Keratinocyte (primary cell): ENCODE measurements around the gene DPYD. TPM values are rescaled to one million over a fixed set of nuclear protein-coding genes. Genes with fewer than 3 reads are reported as not detected.

Experiments used
- DNase-seq: peaks from one replicate; pipeline ENCODE4 v3.0.0-alpha.2; 2011; ENCODE audit warnings: low read depth, missing footprints, low spot score
- FAIRE-seq: peaks from 2 replicates; lab custom pipeline; 2011; peaks lifted over from hg19 to GRCh38; lab: Jason Lieb, UNC
- H2AFZ ChIP-seq: 2 replicates; pipeline ENCODE4 v1.6.0; 2012; ENCODE audit warnings: low read length, control low read depth, inconsistent platforms; ENCODE audit not compliant: control insufficient read depth
- H3K27ac ChIP-seq: 2 replicates; pipeline ENCODE4 v1.5.1; 2011; ENCODE audit warnings: low read length; ENCODE audit not compliant: control insufficient read depth, insufficient read depth
- H3K27me3 ChIP-seq: 3 replicates; pipeline ENCODE4 v1.6.0; 2011; ENCODE audit warnings: low read length; ENCODE audit not compliant: control insufficient read depth, insufficient read depth; ENCODE audit errors: extremely low read depth
- H3K36me3 ChIP-seq, 2 experiments: 2 replicates in 1 of 2; 3 replicates in 1 of 2; pipeline ENCODE4 v1.5.1; 2011; ENCODE audit warnings: low read length in 2 of 2, mild to moderate bottlenecking in 1 of 2; ENCODE audit not compliant: control insufficient read depth in 2 of 2, insufficient read depth in 2 of 2; ENCODE audit errors: extremely low read depth in 1 of 2
- H3K4me1 ChIP-seq: 3 replicates; pipeline ENCODE4 v1.5.1; 2011; ENCODE audit warnings: low read length; ENCODE audit not compliant: control insufficient read depth, insufficient read depth; ENCODE audit errors: extremely low read depth
- H3K4me2 ChIP-seq: 3 replicates; pipeline ENCODE4 v1.6.0; 2011; ENCODE audit warnings: low read depth, low read length; ENCODE audit not compliant: control insufficient read depth, insufficient read depth; ENCODE audit errors: extremely low read depth
- H3K4me3 ChIP-seq, 3 experiments: fragments of 200-600 bp in 1 of 3; sonication (generic) in 1 of 3; 2 replicates in 2 of 3; 3 replicates in 1 of 3; pipeline ENCODE4 v1.5.1; 2011 to 2016; ENCODE audit warnings: low read length in 3 of 3, mild to moderate bottlenecking in 3 of 3, control low read depth in 2 of 3, inconsistent platforms in 1 of 3, low read depth in 1 of 3, mixed read lengths in 1 of 3, mixed run types in 1 of 3, moderate library complexity in 1 of 3; ENCODE audit not compliant: control insufficient read depth in 2 of 3, insufficient read depth in 2 of 3; ENCODE audit errors: extremely low read depth in 1 of 3
- H3K79me2 ChIP-seq: 2 replicates; pipeline ENCODE4 v1.6.0; 2012; ENCODE audit warnings: low read length; ENCODE audit not compliant: control insufficient read depth, insufficient read depth
- H3K9ac ChIP-seq: 3 replicates; pipeline ENCODE4 v1.6.0; 2011; ENCODE audit warnings: low read length; ENCODE audit not compliant: control insufficient read depth, insufficient read depth; ENCODE audit errors: extremely low read depth
- H3K9me1 ChIP-seq: 3 replicates; pipeline ENCODE4 v1.6.0; 2011; ENCODE audit warnings: low read length; ENCODE audit not compliant: control insufficient read depth, insufficient read depth; ENCODE audit errors: extremely low read depth
- H3K9me3 ChIP-seq: 2 replicates; pipeline ENCODE4 v1.5.1; 2012; ENCODE audit warnings: low read depth, low read length; ENCODE audit not compliant: control insufficient read depth
- H4K20me1 ChIP-seq: 3 replicates; pipeline ENCODE4 v1.6.0; 2011; ENCODE audit warnings: low read length; ENCODE audit not compliant: control insufficient read depth, insufficient read depth; ENCODE audit errors: extremely low read depth
- CTCF ChIP-seq, 3 experiments: IDR thresholded peaks in 1 of 3; conservative IDR thresholded peaks in 1 of 3; optimal IDR thresholded peaks in 1 of 3; 2 replicates in 2 of 3; 3 replicates in 1 of 3; pipeline versions ENCODE3 to v1.5.1; 2011; ENCODE audit warnings: low read length in 3 of 3, mild to moderate bottlenecking in 3 of 3, moderate library complexity in 2 of 3, control low read depth in 1 of 3, inconsistent platforms in 1 of 3; ENCODE audit not compliant: insufficient read depth in 2 of 3; ENCODE audit errors: extremely low read depth in 1 of 3
- EZH2 ChIP-seq: IDR thresholded peaks from one replicate; pipeline ENCODE4 v1.6.1; 2012; ENCODE audit warnings: inconsistent platforms, mild to moderate bottlenecking, low read length, moderate library complexity
- dilution Hi-C: fragments of 300-500 bp; cut with MboI; formaldehyde crosslinking; loops from one replicate; pipeline ENCODE4 v1.7.0; 2020; ENCODE audit warnings: low sequenced_read_pairs; ENCODE audit not compliant: extremely low pct_ligation_motif_present
- polyA plus RNA-seq, 5 experiments: library from polyadenylated mRNA; depleted of rRNA in 3 of 5; stranded (reverse) in 3 of 5; stranded (forward) in 1 of 5; unstranded in 1 of 5; fragments of >200 nt; gene quantifications; 1 replicate in 1 of 5; 2 replicates in 3 of 5; 3 replicates in 1 of 5; pipeline versions ENCODE4 v1.2.1 to v1.2.3, GENCODE V29; 2011 to 2012; ENCODE audit warnings: missing spikeins in 2 of 5, low read depth in 1 of 5, low replicate concordance in 1 of 5

DPYD gene
- polyA plus RNA-seq, 1 donor (not counting 4 experiments of a cell fraction or from before 2014, with no cell fraction given), result 1.9 TPM

- FAIRE-seq (no peak), DNase-seq (no peak)
- Histone ChIP-seq H3K36me3 (no peaks in the 10 kb centered on the region), H3K79me2 (no peaks in the 10 kb centered on the region), H3K4me1 (no peaks in the 10 kb centered on the region), H3K9me1 (peaks cover 2% of the 10 kb centered on the region), H3K27ac (no peak overlapping the region), H3K9me3 (no peaks in the 10 kb centered on the region), H3K27me3 (no peaks in the 10 kb centered on the region), H4K20me1 (no peaks in the 10 kb centered on the region), H3K4me3 (no peak overlapping the region), H3K4me2 (no peak overlapping the region), H2AFZ (no peak overlapping the region), H3K9ac (no peak overlapping the region)
- dilution Hi-C loops, result no loop called here
- TF ChIP-seq CTCF (optimal IDR thresholded peaks at IDR 0.05 in 1 of 3, IDR thresholded peaks at IDR 0.05 in 1 of 3, conservative IDR thresholded peaks at IDR 0.05 in 1 of 3; ENCODE audit: extremely low read depth in 1 of 3, insufficient read depth in 2 of 3, low read length in 3 of 3), result no peak
- TF ChIP-seq EZH2, result no peak
These were observed 162.2 kb downstream of the DPYD start for GRCh38 chr1:97758541-97759057.

- no peaks in the 10 kb centered on the region for H4K20me1 ChIP-seq
- H2AFZ ChIP-seq, result no peak overlapping the region
- no peak overlapping the region for H3K4me2 ChIP-seq
- dilution Hi-C loops, result no loop called here
- DNase-seq (no peak), FAIRE-seq (peak; percentile 17)
- H3K9me1 ChIP-seq, result no peaks in the 10 kb centered on the region
- TF ChIP-seq CTCF (optimal IDR thresholded peaks at IDR 0.05 in 1 of 3, IDR thresholded peaks at IDR 0.05 in 1 of 3, conservative IDR thresholded peaks at IDR 0.05 in 1 of 3; ENCODE audit: extremely low read depth in 1 of 3, insufficient read depth in 2 of 3, low read length in 3 of 3), result no peak
- no peak for TF ChIP-seq EZH2
- H3K27me3 ChIP-seq, result no peaks in the 10 kb centered on the region
- H3K27ac ChIP-seq, result no peak overlapping the region
- H3K4me1 ChIP-seq, result no peaks in the 10 kb centered on the region
- no peak overlapping the region for H3K4me3 ChIP-seq
- no peaks in the 10 kb centered on the region for H3K9me3 ChIP-seq
- no peaks in the 10 kb centered on the region for H3K36me3 ChIP-seq
- no peak overlapping the region for H3K9ac ChIP-seq
- no peaks in the 10 kb centered on the region for H3K79me2 ChIP-seq
These were observed 174.9 kb downstream of the DPYD start for GRCh38 chr1:97745912-97746311.
